Liver (tissue), 9 donors: Measurements from ENCODE around the gene NXT1. TPM values are rescaled to one million over a fixed set of nuclear protein-coding genes. Genes with fewer than 3 reads are reported as not detected.

ENCODE experiments used
- DNase-seq: peaks from one replicate; pipeline ENCODE4 v3.0.0-alpha.2; 2017; ENCODE audit warnings: low spot score
- H3K27ac ChIP-seq, 2 donors: one replicate each; pipeline ENCODE4 v1.7.0; 2013; ENCODE audit warnings: inconsistent platforms in 2 of 2, low read length in 2 of 2, control low read depth in 1 of 2, low read depth in 1 of 2, mild to moderate bottlenecking in 1 of 2
- H3K27me3 ChIP-seq, 4 donors: one replicate each; pipeline versions ENCODE4 v1.6.1 to v1.7.0; 2013; ENCODE audit warnings: low read length in 3 of 4, inconsistent platforms in 1 of 4, mild to moderate bottlenecking in 1 of 4, moderate library complexity in 1 of 4; ENCODE audit not compliant: control insufficient read depth in 4 of 4, insufficient read depth in 4 of 4
- H3K36me3 ChIP-seq, 4 donors: one replicate each; pipeline versions ENCODE4 v1.6.1 to v1.7.0; 2013; ENCODE audit warnings: low read length in 3 of 4, mild to moderate bottlenecking in 3 of 4, low read depth in 1 of 4, moderate library complexity in 1 of 4; ENCODE audit not compliant: control insufficient read depth in 4 of 4, insufficient read depth in 3 of 4
- H3K4me1 ChIP-seq, 4 donors: one replicate each; pipeline versions ENCODE4 v1.6.1 to v1.7.0; 2013; ENCODE audit warnings: low read length in 3 of 4, mild to moderate bottlenecking in 3 of 4, moderate library complexity in 1 of 4; ENCODE audit not compliant: control insufficient read depth in 4 of 4, insufficient read depth in 4 of 4
- H3K4me3 ChIP-seq, 3 donors: one replicate each; pipeline versions ENCODE4 v1.6.1 to v1.7.0; 2013; ENCODE audit warnings: low read length in 3 of 3, control low read depth in 1 of 3, low read depth in 1 of 3, mild to moderate bottlenecking in 1 of 3
- H3K9ac ChIP-seq, 2 donors: one replicate each; pipeline ENCODE4 v1.7.0; 2013; ENCODE audit warnings: low read length in 2 of 2, mild to moderate bottlenecking in 2 of 2, moderate library complexity in 2 of 2, control low read depth in 1 of 2, low read depth in 1 of 2
- H3K9me3 ChIP-seq, 4 donors: one replicate each; pipeline versions ENCODE4 v1.6.1 to v1.7.0; 2013; ENCODE audit warnings: low read length in 3 of 4; ENCODE audit not compliant: control insufficient read depth in 4 of 4
- ATF3 ChIP-seq: IDR thresholded peaks from 2 replicates; pipeline ENCODE4 v1.6.1; 2016; ENCODE audit warnings: antibody characterized with exemption
- CTCF ChIP-seq: fragments of 150-350 bp; IDR thresholded peaks from 2 replicates; pipeline ENCODE4 v1.5.1; 2017; ENCODE audit warnings: improper control_type of control experiment, low read depth, low read length; ENCODE audit not compliant: missing input control
- EGR1 ChIP-seq, 2 donors: IDR thresholded peaks; 2 replicates each; pipeline ENCODE4 v1.6.1; 2016 to 2018; ENCODE audit warnings: antibody characterized with exemption in 2 of 2, low read depth in 2 of 2
- FOXA1 ChIP-seq: IDR thresholded peaks from 2 replicates; pipeline ENCODE4 v1.6.1; 2016; ENCODE audit warnings: antibody characterized with exemption
- GABPA ChIP-seq, 2 donors: IDR thresholded peaks in 1 of 2; conservative IDR thresholded peaks in 1 of 2; 2 replicates each; pipeline ENCODE4 v1.6.1; 2016; ENCODE audit warnings: antibody characterized with exemption in 2 of 2, mild to moderate bottlenecking in 1 of 2, moderate library complexity in 1 of 2
- HNF4A ChIP-seq, 2 donors: conservative IDR thresholded peaks; 2 replicates each; pipeline ENCODE4 v1.6.1; 2016; ENCODE audit warnings: antibody characterized with exemption in 2 of 2, mild to moderate bottlenecking in 2 of 2
- JUND ChIP-seq, 2 donors: IDR thresholded peaks; 2 replicates each; pipeline ENCODE4 v1.6.1; 2016; ENCODE audit warnings: antibody characterized with exemption in 2 of 2
- MAX ChIP-seq: IDR thresholded peaks from 2 replicates; pipeline ENCODE4 v1.6.1; 2016; ENCODE audit warnings: antibody characterized with exemption
- NR2F2 ChIP-seq: IDR thresholded peaks from 2 replicates; pipeline ENCODE4 v1.6.1; 2016; ENCODE audit warnings: antibody characterized with exemption
- REST ChIP-seq: IDR thresholded peaks from 2 replicates; pipeline ENCODE4 v1.6.1; 2016; ENCODE audit warnings: antibody characterized with exemption, mild to moderate bottlenecking
- RXRA ChIP-seq, 2 donors: IDR thresholded peaks; 2 replicates each; pipeline ENCODE4 v1.6.1; 2017 to 2018; ENCODE audit warnings: antibody characterized with exemption in 2 of 2, mild to moderate bottlenecking in 1 of 2
- SP1 ChIP-seq: IDR thresholded peaks from 2 replicates; pipeline ENCODE4 v1.6.1; 2018; ENCODE audit warnings: antibody characterized with exemption, mild to moderate bottlenecking
- TAF1 ChIP-seq: conservative IDR thresholded peaks from 2 replicates; pipeline ENCODE4 v1.6.1; 2016; ENCODE audit warnings: antibody characterized with exemption, mild to moderate bottlenecking
- YY1 ChIP-seq: IDR thresholded peaks from 2 replicates; pipeline ENCODE4 v1.6.1; 2016; ENCODE audit warnings: antibody characterized with exemption, mild to moderate bottlenecking
- ZBTB33 ChIP-seq: IDR thresholded peaks from 2 replicates; pipeline ENCODE4 v1.6.1; 2016; ENCODE audit warnings: antibody characterized with exemption
- WGBS: extraction: QIAGEN DNeasy Blood & Tissue Kit; methylation state at CpG from one replicate; pipeline ENCODE4 v1.1.7; 2013; 5-methylcytosine and 5-hydroxymethylcytosine counted together
- polyA plus RNA-seq, 2 donors: library from polyadenylated mRNA; stranded (reverse) in 1 of 2; unstranded in 1 of 2; fragments of 200-250 nt in 1 of 2; fragments of >200 nt in 1 of 2; fragmentation: Nextera tagmentation in 1 of 2; extraction: Ambion mirVana in 1 of 2; gene quantifications; one replicate each; pipeline versions ENCODE4 v1.2.1 to v1.2.3, GENCODE V29; 2013 to 2015
- total RNA-seq, 2 donors: library from RNA; depleted of rRNA; stranded (reverse); fragments of >200 nt; gene quantifications; one replicate each; pipeline ENCODE4 v1.2.3, GENCODE V29; 2014
- donor health status: healthy.
- donor health status: healthy.
- donor health status: healthy.
- donor health status: healthy.
- donor health status: healthy.

NXT1 gene
- total and polyA plus RNA-seq, 4 donors, result 5.7 to 9.6 (median 8.8) TPM

GRCh38 chr20:23361476-23362391 is 11.1 kb downstream of the NXT1 start, which contains the start of gene GZF1:
Gene GZF1 (plus strand): TSS chr20:23362182. CDS start chr20:23364384, 2,202 bp downstream.
- H3K4me3 ChIP-seq, result peak within 1 kb of the TSS; percentile 73 to 87 (median 78)
- peaks cover 7 to 46% (median 32%) of the 10 kb centered on the region in 4 donors for H3K4me1 ChIP-seq
- no peaks in the 10 kb centered on the region for H3K9me3 ChIP-seq
- DNase-seq, result peak; percentile 99
- WGBS, result under 1% methylated on average over 114 of the region's 114 CpGs
- no peaks in the 10 kb centered on the region for H3K27me3 ChIP-seq
- peak within 1 kb of the TSS; percentile 84 to 91 for H3K9ac ChIP-seq
- H3K36me3 ChIP-seq, result peaks cover 0 to 9% (median 1%) of the 10 kb centered on the region in 4 donors
- TF ChIP-seq GABPA (IDR thresholded peaks at IDR 0.05 in 1 of 2, conservative IDR thresholded peaks at IDR 0.05 in 1 of 2) (peak in 1 of 2 donors; percentile 75), REST (peak; percentile 93), ATF3 (peak; percentile 88), SP1 (peak; percentile 64), CTCF (peak; percentile 16), MAX (peak; percentile 51), YY1 (peak; percentile 88), ZBTB33 (peak; percentile 49), TAF1 (no peak), FOXA1 (no peak), RXRA (IDR thresholded peaks at IDR 0.05) (peak in 1 of 2 donors; percentile 17), EGR1 (IDR thresholded peaks at IDR 0.05; ENCODE audit: low read depth in 2 of 2) (peak in 1 of 2 donors; percentile 62), JUND (IDR thresholded peaks at IDR 0.05) (peak in 1 of 2 donors; percentile 46), NR2F2 (no peak), HNF4A (conservative IDR thresholded peaks at IDR 0.05) (no peak)
- H3K27ac ChIP-seq, result peak within 1 kb of the TSS; percentile 97
